GM12864 (cell line): Measurements from ENCODE around the gene OXTR.

Experiments
- DNase-seq: peaks from one replicate; pipeline ENCODE4 v3.0.0-alpha.2; 2011; ENCODE audit warnings: low read depth
- H3K4me3 ChIP-seq: 2 replicates; pipeline ENCODE4 v1.5.1; 2011; ENCODE audit warnings: mild to moderate bottlenecking, low read depth, low read length, control low read depth
- CTCF ChIP-seq: IDR thresholded peaks from 2 replicates; pipeline ENCODE4 v1.5.1; 2011; ENCODE audit warnings: low read depth, mild to moderate bottlenecking, moderate library complexity, low read length, control low read depth, inconsistent platforms; ENCODE audit errors: missing control alignments

OXTR gene

DNA sequence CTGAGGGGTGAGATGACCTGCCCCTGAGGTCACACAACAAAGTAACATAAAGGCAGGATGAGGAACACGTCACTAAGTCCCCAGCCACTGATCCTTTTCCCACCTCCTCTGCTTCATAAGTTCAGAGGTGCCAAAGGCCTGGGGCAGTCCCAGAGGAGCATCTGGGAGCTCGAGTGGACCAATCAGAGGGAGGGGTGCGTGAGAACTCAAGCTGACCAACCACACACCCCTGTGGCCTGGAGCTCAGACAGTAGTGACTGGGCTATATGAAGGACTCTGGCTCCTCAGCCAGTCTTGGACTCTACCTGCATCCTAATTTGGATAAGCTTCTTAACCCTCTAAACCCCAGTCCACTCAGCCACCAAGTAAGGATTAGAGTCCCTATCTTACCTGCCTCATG lies 63.8 kb downstream of the OXTR start:
- DNase-seq = no peak
- H3K4me3 ChIP-seq = no peak overlapping the region
- TF ChIP-seq CTCF = no peak

- TF ChIP-seq CTCF = peak; percentile 61
- DNase-seq = no peak
- no peak overlapping the region for H3K4me3 ChIP-seq
Observed at GRCh38 chr3:8702560-8702959, 66.9 kb downstream of the OXTR start.
